Measurements from ENCODE around the gene PPP1R3G. TPM values are rescaled to one million over a fixed set of nuclear protein-coding genes. Genes with fewer than 3 reads are reported as not detected.

PPP1R3G gene
- total RNA-seq, 1 donor from 2014 or later, result 0.41 TPM

GRCh38 chr6:5095236-5095635 is 10.1 kb downstream of the PPP1R3G start:
- Histone ChIP-seq H3K27me3 (ENCODE audit: low read depth) (no peaks in the 10 kb centered on the region), H3K4me1 (no peaks in the 10 kb centered on the region), H3K36me3 (no peaks in the 10 kb centered on the region), H3K9me3 (no peaks in the 10 kb centered on the region), H3K27ac (no peak overlapping the region), H3K4me3 (no peak overlapping the region)
- TF ChIP-seq, protein P1, sequence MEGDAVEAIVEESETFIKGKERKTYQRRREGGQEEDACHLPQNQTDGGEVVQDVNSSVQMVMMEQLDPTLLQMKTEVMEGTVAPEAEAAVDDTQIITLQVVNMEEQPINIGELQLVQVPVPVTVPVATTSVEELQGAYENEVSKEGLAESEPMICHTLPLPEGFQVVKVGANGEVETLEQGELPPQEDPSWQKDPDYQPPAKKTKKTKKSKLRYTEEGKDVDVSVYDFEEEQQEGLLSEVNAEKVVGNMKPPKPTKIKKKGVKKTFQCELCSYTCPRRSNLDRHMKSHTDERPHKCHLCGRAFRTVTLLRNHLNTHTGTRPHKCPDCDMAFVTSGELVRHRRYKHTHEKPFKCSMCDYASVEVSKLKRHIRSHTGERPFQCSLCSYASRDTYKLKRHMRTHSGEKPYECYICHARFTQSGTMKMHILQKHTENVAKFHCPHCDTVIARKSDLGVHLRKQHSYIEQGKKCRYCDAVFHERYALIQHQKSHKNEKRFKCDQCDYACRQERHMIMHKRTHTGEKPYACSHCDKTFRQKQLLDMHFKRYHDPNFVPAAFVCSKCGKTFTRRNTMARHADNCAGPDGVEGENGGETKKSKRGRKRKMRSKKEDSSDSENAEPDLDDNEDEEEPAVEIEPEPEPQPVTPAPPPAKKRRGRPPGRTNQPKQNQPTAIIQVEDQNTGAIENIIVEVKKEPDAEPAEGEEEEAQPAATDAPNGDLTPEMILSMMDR (IDR thresholded peaks at IDR 0.05), result no peak
- DNase-seq, result no peak
- no peak for ATAC-seq
- intact Hi-C loops (cut with DNase I), result no loop called here

DNA sequence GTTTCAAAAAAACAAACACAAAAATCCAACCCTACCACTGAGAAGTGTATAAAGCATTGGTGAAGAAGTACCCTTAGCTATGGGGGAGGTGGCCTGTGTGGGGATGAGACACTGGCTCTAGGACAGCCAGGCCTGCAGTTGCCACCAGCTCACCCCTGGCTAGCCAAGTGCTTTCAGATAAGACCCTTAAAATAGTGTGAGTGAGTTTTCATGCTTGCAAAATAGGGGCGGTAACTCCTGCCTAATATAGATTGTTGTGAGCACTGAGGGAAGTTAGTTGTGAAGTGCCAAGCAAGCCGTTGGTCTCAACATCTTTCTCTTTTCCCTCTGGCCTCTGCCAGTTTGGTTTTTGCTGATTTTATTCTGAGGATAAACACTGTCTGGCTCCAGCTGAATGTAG is 11.3 kb downstream of the PPP1R3G start:
- Histone ChIP-seq H3K27me3 (ENCODE audit: low read depth) (no peaks in the 10 kb centered on the region), H3K27ac (no peak overlapping the region), H3K4me1 (no peaks in the 10 kb centered on the region), H3K36me3 (no peaks in the 10 kb centered on the region), H3K4me3 (no peak overlapping the region), H3K9me3 (no peaks in the 10 kb centered on the region)
- TF ChIP-seq, protein P1 (IDR thresholded peaks at IDR 0.05), result no peak
- DNase-seq (no peak), ATAC-seq (peak in 1 of 2 donors; percentile 15)
- intact Hi-C loops (cut with DNase I), result no loop called here

DNA sequence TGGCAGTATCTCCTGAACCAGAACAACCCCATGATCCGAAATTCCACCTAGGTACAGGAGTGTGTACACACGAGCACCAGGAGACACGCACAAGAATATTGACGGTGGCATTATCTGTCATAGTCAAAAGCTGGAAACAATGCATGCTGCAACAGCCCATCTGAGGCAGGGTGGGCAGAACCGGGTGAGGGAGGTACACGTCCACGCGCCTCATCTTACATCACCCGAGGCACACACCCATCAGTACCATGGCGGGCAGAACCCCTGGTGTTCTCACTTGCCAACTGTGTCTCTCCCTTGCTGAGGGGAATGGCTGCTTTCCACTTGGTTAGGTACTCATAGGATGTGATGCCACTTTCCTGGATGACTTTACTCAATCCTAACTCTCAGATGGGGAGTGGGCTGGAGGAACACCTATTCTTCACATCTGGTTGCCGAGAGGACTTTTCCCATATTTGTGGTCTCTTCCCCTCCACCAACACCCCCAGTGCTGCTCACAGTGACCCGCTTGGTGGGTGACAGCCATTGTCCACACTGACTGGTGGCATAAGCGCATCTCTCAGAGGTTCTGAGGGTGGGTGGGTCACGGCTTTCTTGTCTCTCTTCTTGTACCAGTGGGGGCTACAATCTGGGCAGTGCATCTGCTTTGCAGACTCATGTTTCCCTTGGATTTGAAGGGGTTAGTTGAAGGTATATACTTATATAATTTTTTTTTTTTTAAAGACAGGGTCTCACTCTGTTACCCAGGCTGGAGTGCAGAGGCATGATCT is 13.5 kb downstream of the PPP1R3G start:
- TF ChIP-seq, protein P1 (IDR thresholded peaks at IDR 0.05), result no peak
- DNase-seq (no peak), ATAC-seq (no peak)
- no peak overlapping the region for H3K27ac ChIP-seq
- intact Hi-C loops (cut with DNase I), result no loop called here
- H3K4me3 ChIP-seq, result no peak overlapping the region
- no peaks in the 10 kb centered on the region for H3K9me3 ChIP-seq
- H3K4me1 ChIP-seq, result no peaks in the 10 kb centered on the region
- no peaks in the 10 kb centered on the region for H3K36me3 ChIP-seq
- no peaks in the 10 kb centered on the region for H3K27me3 ChIP-seq (ENCODE audit: low read depth)

- ATAC-seq, result no peak
Measured at GRCh38 chr6:5099537-5099936, 14.4 kb downstream of the PPP1R3G start.

DNA sequence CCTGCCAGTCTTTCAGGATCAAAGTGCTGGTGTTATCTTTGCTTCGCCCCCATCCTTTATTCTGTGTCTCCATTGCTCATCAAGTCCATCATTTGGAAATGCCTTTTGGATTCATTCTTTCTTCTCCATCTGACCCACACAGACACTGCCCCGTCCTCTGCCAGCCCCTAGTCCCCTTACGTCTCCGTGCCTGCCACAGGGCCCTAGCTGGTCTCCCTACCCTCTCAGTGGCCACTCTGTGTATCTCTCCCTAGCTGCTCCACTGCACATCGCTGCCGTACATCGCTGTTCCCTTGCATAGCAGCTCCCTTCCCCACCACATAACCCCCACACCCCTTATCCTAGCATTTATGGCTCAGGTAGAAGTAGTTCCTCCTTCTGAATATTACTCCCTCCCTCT is 15.7 kb downstream of the PPP1R3G start:
- no peak overlapping the region for H3K4me3 ChIP-seq
- no peaks in the 10 kb centered on the region for H3K36me3 ChIP-seq
- H3K27ac ChIP-seq, result no peak overlapping the region
- H3K27me3 ChIP-seq (ENCODE audit: low read depth), result no peaks in the 10 kb centered on the region
- DNase-seq (no peak), ATAC-seq (no peak)
- TF ChIP-seq, protein P1 (IDR thresholded peaks at IDR 0.05), result no peak
- intact Hi-C loops (cut with DNase I), result no loop called here
- no peaks in the 10 kb centered on the region for H3K9me3 ChIP-seq
- H3K4me1 ChIP-seq, result no peaks in the 10 kb centered on the region

More at GRCh38 chr6:5099537-5099936, 14.4 kb downstream of the PPP1R3G start:
- TF ChIP-seq, protein P1 (IDR thresholded peaks at IDR 0.05), result no peak
- intact Hi-C loops (cut with DNase I), result no loop called here
- no peak for DNase-seq
- Histone ChIP-seq H3K9me3 (no peaks in the 10 kb centered on the region), H3K4me3 (no peak overlapping the region), H3K27ac (no peak overlapping the region), H3K36me3 (no peaks in the 10 kb centered on the region), H3K4me1 (no peaks in the 10 kb centered on the region), H3K27me3 (ENCODE audit: low read depth) (no peaks in the 10 kb centered on the region)
